Liver (tissue), 9 donors: ENCODE results near the gene RNF38. TPM values are rescaled to one million over a fixed set of nuclear protein-coding genes. Genes with fewer than 3 reads are reported as not detected.

Experiments
- DNase-seq: peaks from one replicate; pipeline ENCODE4 v3.0.0-alpha.2; 2017; ENCODE audit warnings: low spot score
- H3K27ac ChIP-seq, 2 donors: one replicate each; pipeline ENCODE4 v1.7.0; 2013; ENCODE audit warnings: inconsistent platforms in 2 of 2, low read length in 2 of 2, control low read depth in 1 of 2, low read depth in 1 of 2, mild to moderate bottlenecking in 1 of 2
- H3K27me3 ChIP-seq, 4 donors: one replicate each; pipeline versions ENCODE4 v1.6.1 to v1.7.0; 2013; ENCODE audit warnings: low read length in 3 of 4, inconsistent platforms in 1 of 4, mild to moderate bottlenecking in 1 of 4, moderate library complexity in 1 of 4; ENCODE audit not compliant: control insufficient read depth in 4 of 4, insufficient read depth in 4 of 4
- H3K36me3 ChIP-seq, 4 donors: one replicate each; pipeline versions ENCODE4 v1.6.1 to v1.7.0; 2013; ENCODE audit warnings: low read length in 3 of 4, mild to moderate bottlenecking in 3 of 4, low read depth in 1 of 4, moderate library complexity in 1 of 4; ENCODE audit not compliant: control insufficient read depth in 4 of 4, insufficient read depth in 3 of 4
- H3K4me1 ChIP-seq, 4 donors: one replicate each; pipeline versions ENCODE4 v1.6.1 to v1.7.0; 2013; ENCODE audit warnings: low read length in 3 of 4, mild to moderate bottlenecking in 3 of 4, moderate library complexity in 1 of 4; ENCODE audit not compliant: control insufficient read depth in 4 of 4, insufficient read depth in 4 of 4
- H3K4me3 ChIP-seq, 3 donors: one replicate each; pipeline versions ENCODE4 v1.6.1 to v1.7.0; 2013; ENCODE audit warnings: low read length in 3 of 3, control low read depth in 1 of 3, low read depth in 1 of 3, mild to moderate bottlenecking in 1 of 3
- H3K9ac ChIP-seq, 2 donors: one replicate each; pipeline ENCODE4 v1.7.0; 2013; ENCODE audit warnings: low read length in 2 of 2, mild to moderate bottlenecking in 2 of 2, moderate library complexity in 2 of 2, control low read depth in 1 of 2, low read depth in 1 of 2
- H3K9me3 ChIP-seq, 4 donors: one replicate each; pipeline versions ENCODE4 v1.6.1 to v1.7.0; 2013; ENCODE audit warnings: low read length in 3 of 4; ENCODE audit not compliant: control insufficient read depth in 4 of 4
- EGR1 ChIP-seq, 2 donors: IDR thresholded peaks; 2 replicates each; pipeline ENCODE4 v1.6.1; 2016 to 2018; ENCODE audit warnings: antibody characterized with exemption in 2 of 2, low read depth in 2 of 2
- FOXA2 ChIP-seq: IDR thresholded peaks from 2 replicates; pipeline ENCODE4 v1.6.1; 2016; ENCODE audit warnings: antibody characterized with exemption
- GABPA ChIP-seq, 2 donors: IDR thresholded peaks in 1 of 2; conservative IDR thresholded peaks in 1 of 2; 2 replicates each; pipeline ENCODE4 v1.6.1; 2016; ENCODE audit warnings: antibody characterized with exemption in 2 of 2, mild to moderate bottlenecking in 1 of 2, moderate library complexity in 1 of 2
- HNF4A ChIP-seq, 2 donors: conservative IDR thresholded peaks; 2 replicates each; pipeline ENCODE4 v1.6.1; 2016; ENCODE audit warnings: antibody characterized with exemption in 2 of 2, mild to moderate bottlenecking in 2 of 2
- HNF4G ChIP-seq: IDR thresholded peaks from 2 replicates; pipeline ENCODE4 v1.6.1; 2016; ENCODE audit warnings: antibody characterized with exemption
- JUND ChIP-seq, 2 donors: IDR thresholded peaks; 2 replicates each; pipeline ENCODE4 v1.6.1; 2016; ENCODE audit warnings: antibody characterized with exemption in 2 of 2
- RAD21 ChIP-seq, 2 donors: IDR thresholded peaks; 2 replicates each; pipeline ENCODE4 v1.6.1; 2016; ENCODE audit warnings: antibody characterized with exemption in 2 of 2, mild to moderate bottlenecking in 2 of 2
- RXRA ChIP-seq, 2 donors: IDR thresholded peaks; 2 replicates each; pipeline ENCODE4 v1.6.1; 2017 to 2018; ENCODE audit warnings: antibody characterized with exemption in 2 of 2, mild to moderate bottlenecking in 1 of 2
- SP1 ChIP-seq: IDR thresholded peaks from 2 replicates; pipeline ENCODE4 v1.6.1; 2018; ENCODE audit warnings: antibody characterized with exemption, mild to moderate bottlenecking
- TAF1 ChIP-seq: conservative IDR thresholded peaks from 2 replicates; pipeline ENCODE4 v1.6.1; 2016; ENCODE audit warnings: antibody characterized with exemption, mild to moderate bottlenecking
- WGBS: extraction: QIAGEN DNeasy Blood & Tissue Kit; methylation state at CpG from one replicate; pipeline ENCODE4 v1.1.7; 2013; 5-methylcytosine and 5-hydroxymethylcytosine counted together
- polyA plus RNA-seq, 2 donors: library from polyadenylated mRNA; stranded (reverse) in 1 of 2; unstranded in 1 of 2; fragments of 200-250 nt in 1 of 2; fragments of >200 nt in 1 of 2; fragmentation: Nextera tagmentation in 1 of 2; extraction: Ambion mirVana in 1 of 2; gene quantifications; one replicate each; pipeline versions ENCODE4 v1.2.1 to v1.2.3, GENCODE V29; 2013 to 2015
- total RNA-seq, 2 donors: library from RNA; depleted of rRNA; stranded (reverse); fragments of >200 nt; gene quantifications; one replicate each; pipeline ENCODE4 v1.2.3, GENCODE V29; 2014
- TF ChIP-seq, protein P1 (sequence below): IDR thresholded peaks from 2 replicates; pipeline ENCODE4 v1.6.1; 2016; ENCODE audit warnings: antibody characterized with exemption
- TF ChIP-seq, protein P2 (sequence below): IDR thresholded peaks from 2 replicates; pipeline ENCODE4 v1.6.1; 2016; ENCODE audit warnings: antibody characterized with exemption, mild to moderate bottlenecking
- TF ChIP-seq, protein P3 (sequence below): fragments of 150-350 bp; IDR thresholded peaks from 2 replicates; pipeline ENCODE4 v1.5.1; 2017; ENCODE audit warnings: improper control_type of control experiment, low read depth, low read length; ENCODE audit not compliant: missing input control
- TF ChIP-seq, protein P4 (sequence below): IDR thresholded peaks from 2 replicates; pipeline ENCODE4 v1.6.1; 2016; ENCODE audit warnings: antibody characterized with exemption
- donor health status: healthy.
- donor health status: healthy.
- donor health status: healthy.
- donor health status: healthy.
- donor health status: healthy.

The RNF38 gene
- total and polyA plus RNA-seq, 4 donors: 3.4 to 16.4 (median 6.9) TPM

DNA sequence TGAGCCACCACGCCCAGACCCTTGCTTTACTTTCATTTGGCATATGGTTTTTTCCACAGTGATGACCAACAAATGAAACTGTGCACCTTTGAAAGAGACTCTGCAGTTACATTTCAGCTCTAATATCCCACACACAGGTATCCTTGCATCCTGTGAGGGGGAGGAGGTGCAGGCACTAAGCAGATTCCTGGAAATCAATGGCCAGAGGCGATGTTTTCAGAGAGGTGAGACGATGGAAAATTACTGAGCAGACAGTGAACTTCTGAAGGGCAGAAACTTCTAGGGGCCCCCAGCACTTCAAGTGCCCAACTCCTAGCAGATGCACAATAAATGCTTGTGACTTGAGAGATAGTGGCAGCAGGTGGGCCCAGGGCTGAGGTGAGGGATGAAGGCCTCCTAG is 112.0 kb downstream of the RNF38 start:
- Histone ChIP-seq H3K9ac (no peak overlapping the region), H3K27ac (no peak overlapping the region), H3K9me3 (no peaks in the 10 kb centered on the region), H3K4me1 (no peaks in the 10 kb centered on the region), H3K27me3 (no peaks in the 10 kb centered on the region), H3K36me3 (no peaks in the 10 kb centered on the region), H3K4me3 (no peak overlapping the region)
- DNase-seq: no peak
- 99% methylated on average over 3 of the region's 3 CpGs for WGBS
- no peak for TF ChIP-seq JUND (IDR thresholded peaks at IDR 0.05)
- TF ChIP-seq FOXA2: no peak
- TF ChIP-seq HNF4A (conservative IDR thresholded peaks at IDR 0.05): no peak
- TF ChIP-seq TAF1: no peak
- TF ChIP-seq RXRA (IDR thresholded peaks at IDR 0.05): no peak
- TF ChIP-seq, protein P1, sequence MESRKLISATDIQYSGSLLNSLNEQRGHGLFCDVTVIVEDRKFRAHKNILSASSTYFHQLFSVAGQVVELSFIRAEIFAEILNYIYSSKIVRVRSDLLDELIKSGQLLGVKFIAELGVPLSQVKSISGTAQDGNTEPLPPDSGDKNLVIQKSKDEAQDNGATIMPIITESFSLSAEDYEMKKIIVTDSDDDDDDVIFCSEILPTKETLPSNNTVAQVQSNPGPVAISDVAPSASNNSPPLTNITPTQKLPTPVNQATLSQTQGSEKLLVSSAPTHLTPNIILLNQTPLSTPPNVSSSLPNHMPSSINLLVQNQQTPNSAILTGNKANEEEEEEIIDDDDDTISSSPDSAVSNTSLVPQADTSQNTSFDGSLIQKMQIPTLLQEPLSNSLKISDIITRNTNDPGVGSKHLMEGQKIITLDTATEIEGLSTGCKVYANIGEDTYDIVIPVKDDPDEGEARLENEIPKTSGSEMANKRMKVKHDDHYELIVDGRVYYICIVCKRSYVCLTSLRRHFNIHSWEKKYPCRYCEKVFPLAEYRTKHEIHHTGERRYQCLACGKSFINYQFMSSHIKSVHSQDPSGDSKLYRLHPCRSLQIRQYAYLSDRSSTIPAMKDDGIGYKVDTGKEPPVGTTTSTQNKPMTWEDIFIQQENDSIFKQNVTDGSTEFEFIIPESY: no peak
- no peak for TF ChIP-seq SP1
- no peak for TF ChIP-seq HNF4G
- TF ChIP-seq, protein P2, sequence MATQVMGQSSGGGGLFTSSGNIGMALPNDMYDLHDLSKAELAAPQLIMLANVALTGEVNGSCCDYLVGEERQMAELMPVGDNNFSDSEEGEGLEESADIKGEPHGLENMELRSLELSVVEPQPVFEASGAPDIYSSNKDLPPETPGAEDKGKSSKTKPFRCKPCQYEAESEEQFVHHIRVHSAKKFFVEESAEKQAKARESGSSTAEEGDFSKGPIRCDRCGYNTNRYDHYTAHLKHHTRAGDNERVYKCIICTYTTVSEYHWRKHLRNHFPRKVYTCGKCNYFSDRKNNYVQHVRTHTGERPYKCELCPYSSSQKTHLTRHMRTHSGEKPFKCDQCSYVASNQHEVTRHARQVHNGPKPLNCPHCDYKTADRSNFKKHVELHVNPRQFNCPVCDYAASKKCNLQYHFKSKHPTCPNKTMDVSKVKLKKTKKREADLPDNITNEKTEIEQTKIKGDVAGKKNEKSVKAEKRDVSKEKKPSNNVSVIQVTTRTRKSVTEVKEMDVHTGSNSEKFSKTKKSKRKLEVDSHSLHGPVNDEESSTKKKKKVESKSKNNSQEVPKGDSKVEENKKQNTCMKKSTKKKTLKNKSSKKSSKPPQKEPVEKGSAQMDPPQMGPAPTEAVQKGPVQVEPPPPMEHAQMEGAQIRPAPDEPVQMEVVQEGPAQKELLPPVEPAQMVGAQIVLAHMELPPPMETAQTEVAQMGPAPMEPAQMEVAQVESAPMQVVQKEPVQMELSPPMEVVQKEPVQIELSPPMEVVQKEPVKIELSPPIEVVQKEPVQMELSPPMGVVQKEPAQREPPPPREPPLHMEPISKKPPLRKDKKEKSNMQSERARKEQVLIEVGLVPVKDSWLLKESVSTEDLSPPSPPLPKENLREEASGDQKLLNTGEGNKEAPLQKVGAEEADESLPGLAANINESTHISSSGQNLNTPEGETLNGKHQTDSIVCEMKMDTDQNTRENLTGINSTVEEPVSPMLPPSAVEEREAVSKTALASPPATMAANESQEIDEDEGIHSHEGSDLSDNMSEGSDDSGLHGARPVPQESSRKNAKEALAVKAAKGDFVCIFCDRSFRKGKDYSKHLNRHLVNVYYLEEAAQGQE: no peak
- TF ChIP-seq, protein P3, sequence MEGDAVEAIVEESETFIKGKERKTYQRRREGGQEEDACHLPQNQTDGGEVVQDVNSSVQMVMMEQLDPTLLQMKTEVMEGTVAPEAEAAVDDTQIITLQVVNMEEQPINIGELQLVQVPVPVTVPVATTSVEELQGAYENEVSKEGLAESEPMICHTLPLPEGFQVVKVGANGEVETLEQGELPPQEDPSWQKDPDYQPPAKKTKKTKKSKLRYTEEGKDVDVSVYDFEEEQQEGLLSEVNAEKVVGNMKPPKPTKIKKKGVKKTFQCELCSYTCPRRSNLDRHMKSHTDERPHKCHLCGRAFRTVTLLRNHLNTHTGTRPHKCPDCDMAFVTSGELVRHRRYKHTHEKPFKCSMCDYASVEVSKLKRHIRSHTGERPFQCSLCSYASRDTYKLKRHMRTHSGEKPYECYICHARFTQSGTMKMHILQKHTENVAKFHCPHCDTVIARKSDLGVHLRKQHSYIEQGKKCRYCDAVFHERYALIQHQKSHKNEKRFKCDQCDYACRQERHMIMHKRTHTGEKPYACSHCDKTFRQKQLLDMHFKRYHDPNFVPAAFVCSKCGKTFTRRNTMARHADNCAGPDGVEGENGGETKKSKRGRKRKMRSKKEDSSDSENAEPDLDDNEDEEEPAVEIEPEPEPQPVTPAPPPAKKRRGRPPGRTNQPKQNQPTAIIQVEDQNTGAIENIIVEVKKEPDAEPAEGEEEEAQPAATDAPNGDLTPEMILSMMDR: no peak
- no peak for TF ChIP-seq RAD21 (IDR thresholded peaks at IDR 0.05)
- TF ChIP-seq EGR1 (IDR thresholded peaks at IDR 0.05; ENCODE audit: low read depth in 2 of 2): no peak
- TF ChIP-seq, protein P4, sequence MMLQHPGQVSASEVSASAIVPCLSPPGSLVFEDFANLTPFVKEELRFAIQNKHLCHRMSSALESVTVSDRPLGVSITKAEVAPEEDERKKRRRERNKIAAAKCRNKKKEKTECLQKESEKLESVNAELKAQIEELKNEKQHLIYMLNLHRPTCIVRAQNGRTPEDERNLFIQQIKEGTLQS: no peak
- TF ChIP-seq GABPA (IDR thresholded peaks at IDR 0.05 in 1 of 2, conservative IDR thresholded peaks at IDR 0.05 in 1 of 2): no peak

Other genes with a start within 250 kb of the RNF38 start
- not detected for gene CCIN, start 230.9 kb downstream of the RNF38 start, total RNA-seq
- not detected for gene CCIN, start 230.9 kb downstream of the RNF38 start, polyA plus RNA-seq
- gene CLTA, start 209.3 kb downstream of the RNF38 start, total RNA-seq: 10 to 100 TPM; 48.4 to 81.0 TPM
- 100 to 1,000 TPM in 1 of 2 donors, 10 to 100 TPM in 1; 68.2 to 102 TPM for gene CLTA, start 209.3 kb downstream of the RNF38 start, polyA plus RNA-seq
- gene GNE, start 141.8 kb downstream of the RNF38 start, total RNA-seq: 100 to 1,000 TPM in 1 of 2 donors, 10 to 100 TPM in 1; 21.8 to 177 TPM
- 10 to 100 TPM; 37.8 to 38.4 TPM for gene GNE, start 141.8 kb downstream of the RNF38 start, polyA plus RNA-seq
- gene MELK, start 172.6 kb upstream of the RNF38 start, total RNA-seq: 10 to 100 TPM in 1 of 2 donors, under 1 TPM in 1; 0.08 to 19.5 TPM
- 1 to 10 TPM in 1 of 2 donors, under 1 TPM in 1; 0.25 to 1.8 TPM for gene MELK, start 172.6 kb upstream of the RNF38 start, polyA plus RNA-seq